GM13977 (cell line): ENCODE results near the gene KIF24.

Experiments used
- DNase-seq: peaks from one replicate; pipeline ENCODE4 v3.0.0; 2012; ENCODE audit warnings: low spot score
- CTCF ChIP-seq: IDR thresholded peaks from 2 replicates; pipeline ENCODE4 v1.5.1; 2012; ENCODE audit warnings: mild to moderate bottlenecking, control low read depth; ENCODE audit not compliant: insufficient read depth; ENCODE audit errors: extremely low read depth, missing control alignments
- in situ Hi-C: fragments of 300-500 bp; cut with MboI; formaldehyde crosslinking; loops from one replicate; pipeline ENCODE4 v1.12.0; 2022; ENCODE audit warnings: low sequenced_read_pairs, low pct_unique_long_range_greater_than_20kb, mixed read lengths, inconsistent platforms; ENCODE audit not compliant: unreplicated experiment

Gene KIF24

DNA sequence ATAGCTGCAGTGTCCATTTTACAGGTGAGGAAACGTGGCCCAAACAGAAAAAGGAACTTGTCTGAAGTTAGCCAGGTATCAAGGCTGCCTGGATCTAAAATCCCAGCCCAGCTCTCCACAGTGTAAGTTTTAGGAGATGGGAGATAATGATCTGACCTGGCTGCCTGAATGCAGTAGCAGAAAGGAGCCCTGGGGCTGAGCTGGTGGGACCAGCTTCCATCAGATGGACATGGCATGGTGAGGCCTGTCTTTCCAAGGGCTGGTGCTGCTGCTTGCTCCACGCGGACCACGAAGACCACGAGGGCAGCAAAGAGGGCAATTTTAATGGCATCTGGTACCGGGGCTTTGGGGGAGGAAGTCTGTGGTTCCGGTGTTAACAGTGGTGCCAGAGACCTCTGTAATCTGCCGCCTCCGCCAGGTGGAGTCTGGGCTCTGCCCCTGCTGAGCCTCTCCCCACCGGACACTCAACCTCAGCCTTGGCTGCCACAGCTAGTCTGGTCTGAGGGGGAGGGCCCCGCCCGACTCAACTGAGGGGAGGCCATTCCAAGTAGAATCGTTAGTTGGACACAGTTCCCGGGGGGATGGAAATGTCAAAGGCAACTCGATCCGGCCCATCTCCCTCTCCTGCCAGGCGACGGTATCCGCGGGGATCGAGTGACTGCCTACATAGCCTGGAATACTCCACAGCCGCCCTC lies 47.0 kb upstream of the KIF24 start:
- in situ Hi-C loops = no loop called here
- TF ChIP-seq CTCF = peak; percentile 30
- peak; percentile 73 for DNase-seq

DNA sequence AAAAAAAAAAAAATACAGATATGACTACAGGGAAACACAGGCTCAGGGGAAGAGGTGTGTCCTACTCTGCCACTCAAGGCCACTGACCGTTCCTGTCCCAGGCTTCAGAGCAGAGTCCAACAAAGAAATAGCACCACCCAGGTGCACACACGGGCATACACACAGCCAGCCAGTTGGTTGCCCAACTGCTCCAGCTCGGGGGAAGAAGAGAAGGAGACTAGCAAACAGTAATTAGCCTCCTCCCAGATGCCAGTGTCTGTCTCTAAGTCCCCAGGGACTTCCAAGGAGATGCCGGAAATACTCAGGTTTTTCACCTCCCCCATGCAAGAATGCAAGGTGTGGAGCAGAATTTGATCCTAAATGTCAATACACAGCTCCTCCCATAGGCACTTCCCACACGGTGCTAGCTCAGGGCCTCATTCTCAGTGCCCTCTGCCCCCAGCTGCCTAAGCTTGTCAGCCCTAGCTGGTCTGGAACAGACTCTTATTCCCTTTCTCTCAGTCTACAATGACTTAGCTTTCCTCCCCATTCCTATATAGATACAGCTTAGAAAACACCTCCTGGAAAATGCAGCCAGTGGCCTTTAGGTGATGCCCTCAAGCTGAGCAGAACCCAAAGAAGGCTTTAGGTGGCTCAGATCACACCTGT lies 46.0 kb upstream of the KIF24 start:
- peak; percentile 25 for DNase-seq
- in situ Hi-C loops = no loop called here
- no peak for TF ChIP-seq CTCF

- DNase-seq = no peak
- TF ChIP-seq CTCF = no peak
- in situ Hi-C loops = no loop called here
These were observed 45.3 kb upstream of the KIF24 start for GRCh38 chr9:34374339-34374738.

GRCh38 chr9:34373749-34374148 lies 44.7 kb upstream of the KIF24 start:
- no peak for TF ChIP-seq CTCF
- DNase-seq = no peak
- in situ Hi-C loops = no loop called here

DNA sequence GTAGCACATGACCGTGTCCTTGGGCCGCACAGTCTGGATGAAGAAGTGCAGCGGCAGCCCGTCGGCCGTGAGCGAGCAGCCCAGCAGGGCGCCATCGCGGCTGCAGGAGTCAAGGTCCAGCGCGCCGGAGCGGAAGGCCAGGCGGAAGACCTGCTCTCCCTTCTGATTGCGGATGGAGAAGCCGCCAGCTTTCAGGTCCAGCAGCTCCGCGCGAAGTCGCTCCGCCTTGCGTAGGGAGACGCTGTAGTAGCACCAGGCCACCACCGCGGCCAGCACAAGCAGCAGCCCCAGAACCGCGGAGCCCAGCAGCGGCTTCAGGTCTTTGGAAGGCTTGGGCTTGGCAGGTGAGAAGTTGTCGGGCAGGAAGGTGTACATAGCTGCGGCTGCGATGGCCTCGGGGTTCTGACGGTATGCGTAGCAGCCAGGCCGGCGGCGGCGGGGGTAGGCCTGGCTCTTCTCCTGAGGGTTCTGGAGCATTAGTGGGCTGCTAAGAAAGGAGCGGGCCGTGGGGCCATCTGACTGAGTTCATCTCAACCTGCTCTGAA lies 43.5 kb upstream of the KIF24 start:
- no peak for DNase-seq
- no peak for TF ChIP-seq CTCF
- in situ Hi-C loops = no loop called here

GRCh38 chr9:34371886-34372466 lies 42.9 kb upstream of the KIF24 start:
- in situ Hi-C loops = no loop called here
- TF ChIP-seq CTCF = no peak
- DNase-seq = no peak
